A549 (cell line): ENCODE measurements around the gene HOATZ. TPM values are rescaled to one million over a fixed set of nuclear protein-coding genes. Genes with fewer than 3 reads are reported as not detected.

Experiments used
- ATAC-seq, 2 experiments: fragments of 200-7000 bp in 1 of 2; fragments of >200 bp in 1 of 2; cut with Nextera tagmentation in 1 of 2; cut with Tn5 transposase in 1 of 2; 3 replicates each; pipeline versions ENCODE4 v1.8.0 to v1.9.1; 2018 to 2020; ENCODE audit warnings: mild to moderate bottlenecking in 1 of 2, moderate library complexity in 1 of 2
- CTCF ChIA-PET: fragments of 300-600 bp; sonication (Branson Sonifier 250); formaldehyde crosslinking; extraction: SDS; loops from one replicate; lab custom pipeline; 2021; ENCODE audit warnings: antibody characterized with exemption, inconsistent platforms; lab: Yijun Ruan, JAX
- POLR2A ChIA-PET: fragments of 350-600 bp; formaldehyde crosslinking; extraction: SDS; loops from one replicate; lab custom pipeline; 2021; ENCODE audit warnings: antibody characterized with exemption, inconsistent platforms; lab: Yijun Ruan, JAX
- DNase-seq, 2 experiments: peaks; one replicate each; pipeline versions ENCODE4 v3.0.0 to v3.0.0-alpha.2; 2011 to 2016; ENCODE audit warnings: low read depth in 1 of 2, low spot score in 1 of 2
- FAIRE-seq: peaks from 2 replicates; lab custom pipeline; 2011; peaks lifted over from hg19 to GRCh38; lab: Jason Lieb, UNC
- H3K27ac ChIP-seq, 2 experiments: fragments of >200 bp; sonication (Bioruptor Twin); formaldehyde crosslinking; 3 replicates each; pipeline ENCODE4 v1.5.1; 2016 to 2017
- H3K4me1 ChIP-seq: fragments of >200 bp; sonication (Bioruptor Twin); formaldehyde crosslinking; 3 replicates; pipeline ENCODE4 v1.6.1; 2016
- H3K4me2 ChIP-seq: fragments of >200 bp; sonication (Bioruptor Twin); formaldehyde crosslinking; 3 replicates; pipeline ENCODE4 v1.6.1; 2016
- H3K4me3 ChIP-seq: fragments of >200 bp; sonication (Bioruptor Twin); formaldehyde crosslinking; 3 replicates; pipeline ENCODE4 v1.5.1; 2016
- H3K9me3 ChIP-seq: fragments of >200 bp; sonication (Bioruptor Twin); formaldehyde crosslinking; 3 replicates; pipeline ENCODE4 v1.6.1; 2016
- ATOH8 ChIP-seq: fragments of 250-450 bp; sonication (Bioruptor Pico); IDR thresholded peaks from 2 replicates; pipeline ENCODE4 v1.5.0; 2020; ENCODE audit warnings: low read depth, mild to moderate bottlenecking, moderate library complexity
- BCL3 ChIP-seq: fragments of >200 bp; sonication (Bioruptor Twin); formaldehyde crosslinking; IDR thresholded peaks from 3 replicates; pipeline ENCODE4 v1.6.1; 2016
- BHLHE40 ChIP-seq: IDR thresholded peaks from 2 replicates; pipeline ENCODE4 v1.6.1; 2012; ENCODE audit warnings: low read depth, low read length, inconsistent platforms
- CHD2 ChIP-seq: fragments of 150-350 bp; IDR thresholded peaks from 2 replicates; pipeline ENCODE4 v1.6.1; 2014; ENCODE audit warnings: low read length; ENCODE audit not compliant: partially characterized antibody
- EP300 ChIP-seq, 2 experiments: fragments of >200 bp; sonication (Bioruptor Twin); formaldehyde crosslinking; IDR thresholded peaks; 2 replicates in 1 of 2; 3 replicates in 1 of 2; pipeline ENCODE4 v1.6.1; 2016 to 2017
- FOXS1 ChIP-seq: fragments of 250-450 bp; sonication (Bioruptor Pico); IDR thresholded peaks from 2 replicates; pipeline ENCODE4 v1.5.0; 2020; ENCODE audit warnings: mild to moderate bottlenecking, moderate library complexity
- JUN ChIP-seq, 2 experiments: fragments of >200 bp; sonication (Bioruptor Twin); formaldehyde crosslinking; IDR thresholded peaks; 2 replicates in 1 of 2; 3 replicates in 1 of 2; pipeline ENCODE4 v1.6.1; 2016 to 2017
- KDM5A ChIP-seq: fragments of 200-600 bp; sonication (generic); IDR thresholded peaks from 2 replicates; pipeline ENCODE4 v1.6.1; 2016; ENCODE audit warnings: antibody characterized with exemption, mild to moderate bottlenecking
- MAFK ChIP-seq: fragments of 450-650 bp; IDR thresholded peaks from 2 replicates; pipeline ENCODE4 v1.6.1; 2014; ENCODE audit not compliant: partially characterized antibody
- MAX ChIP-seq: IDR thresholded peaks from 2 replicates; pipeline ENCODE4 v1.6.1; 2012
- MAZ ChIP-seq: fragments of 150-350 bp; IDR thresholded peaks from 2 replicates; pipeline ENCODE4 v1.6.1; 2014; ENCODE audit warnings: antibody characterized with exemption, low read depth, low read length, borderline replicate concordance
- NPAS2 ChIP-seq: fragments of 250-450 bp; sonication (Bioruptor Pico); IDR thresholded peaks from 2 replicates; pipeline ENCODE4 v1.8.0; 2022; ENCODE audit warnings: mild to moderate bottlenecking, moderate library complexity, borderline replicate concordance
- RAD21 ChIP-seq, 2 experiments: fragments of >200 bp in 1 of 2; sonication (Bioruptor Twin) in 1 of 2; formaldehyde crosslinking in 1 of 2; IDR thresholded peaks in 1 of 2; conservative IDR thresholded peaks in 1 of 2; 2 replicates in 1 of 2; 3 replicates in 1 of 2; pipeline ENCODE4 v1.6.1; 2012 to 2018; ENCODE audit warnings: inconsistent platforms in 1 of 2
- RARB ChIP-seq: fragments of 250-450 bp; sonication (Bioruptor Pico); IDR thresholded peaks from 2 replicates; pipeline ENCODE4 v1.8.0; 2021; ENCODE audit warnings: mild to moderate bottlenecking, moderate library complexity
- RCOR1 ChIP-seq: fragments of 150-350 bp; IDR thresholded peaks from 2 replicates; pipeline ENCODE4 v1.6.1; 2014; ENCODE audit warnings: antibody characterized with exemption, low read length, low read depth
- REST ChIP-seq: fragments of 200-600 bp; sonication (generic); IDR thresholded peaks from 2 replicates; pipeline ENCODE4 v1.6.1; 2016; ENCODE audit warnings: antibody characterized with exemption, mild to moderate bottlenecking, moderate library complexity
- RFX5 ChIP-seq: fragments of 450-650 bp; IDR thresholded peaks from 2 replicates; pipeline ENCODE4 v1.7.1; 2014; ENCODE audit warnings: antibody characterized with exemption, mild to moderate bottlenecking, moderate library complexity
- RNF2 ChIP-seq: fragments of 200-600 bp; sonication (generic); IDR thresholded peaks from 2 replicates; pipeline ENCODE4 v1.6.1; 2016; ENCODE audit warnings: low read depth, mild to moderate bottlenecking, antibody characterized with exemption, moderate library complexity, borderline replicate concordance
- SREBF2 ChIP-seq: fragments of 450-650 bp; IDR thresholded peaks from 2 replicates; pipeline ENCODE4 v1.6.1; 2014; ENCODE audit warnings: mild to moderate bottlenecking, moderate library complexity
- TP53 ChIP-seq: fragments of 250-450 bp; sonication (Bioruptor Pico); IDR thresholded peaks from 2 replicates; pipeline ENCODE4 v1.5.0; 2021; ENCODE audit warnings: mild to moderate bottlenecking, moderate library complexity
- WGBS: methylation state at CpG from one replicate; pipeline ENCODE4 v1.1.6; 2017; ENCODE audit errors: missing lambda C conversion rate; 5-methylcytosine and 5-hydroxymethylcytosine counted together
- polyA plus RNA-seq, 4 experiments: library from polyadenylated mRNA; depleted of rRNA in 3 of 4; stranded (reverse); fragments of >200 nt; fragmentation: RNase III in 1 of 4; extraction: RNeasy Plus Mini Kit Qiagen cat#74134 plus additional on column Dnase treatment in 1 of 4; gene quantifications; 2 replicates in 3 of 4; 3 replicates in 1 of 4; pipeline ENCODE4 v1.2.3, GENCODE V29; 2011 to 2017

The HOATZ gene
- polyA plus RNA-seq, 2 of the 4 experiments (the other 2 are of a cell fraction), result not detected

GRCh38 chr11:111574373-111575225 is 60.0 kb downstream of the HOATZ start:
- peak in 1 of 2 experiments; percentile 45; a peak in 1 of 6 replicates for ATAC-seq
- ChIA-PET POLR2A (interaction anchor here (0.6 kb wide), 1 partner anchor 76 kb away, joined by 4 read pairs; no protein-coding TSS in a partner anchor), CTCF (no interaction called here)
- no peak for FAIRE-seq
- H3K4me3 ChIP-seq, result no peak overlapping the region
- 75% methylated on average over 7 of the region's 7 CpGs for WGBS
- H3K27ac ChIP-seq, result no peak overlapping the region
- H3K9me3 ChIP-seq, result no peaks in the 10 kb centered on the region
- no peak for DNase-seq
- peaks cover 10% of the 10 kb centered on the region; the same call in 2 of the 3 replicates for H3K4me1 ChIP-seq
- TF ChIP-seq RAD21 (conservative IDR thresholded peaks at IDR 0.05 in 1 of 2, IDR thresholded peaks at IDR 0.05 in 1 of 2) (peak in 1 of 2 experiments; percentile 39; a peak in 3 of 5 replicates), RCOR1 (no peak), EP300 (IDR thresholded peaks at IDR 0.05) (no peak), KDM5A (no peak), NPAS2 (CRISPR knock-in tag) (no peak), ATOH8 (CRISPR knock-in tag) (no peak), BHLHE40 (no peak), RARB (CRISPR knock-in tag) (no peak), MAX (no peak)
- TF ChIP-seq, all 56 proteins: peak for 1
- no peak overlapping the region for H3K4me2 ChIP-seq

- no peaks in the 10 kb centered on the region for H3K9me3 ChIP-seq
- H3K27ac ChIP-seq, result no peak overlapping the region
- DNase-seq (no peak), FAIRE-seq (no peak), ATAC-seq (no peak)
- WGBS, result 85% methylated on average over 6 of the region's 6 CpGs
- no peak overlapping the region for H3K4me2 ChIP-seq
- TF ChIP-seq MAZ (no peak), SREBF2 (no peak), MAX (no peak), ATOH8 (CRISPR knock-in tag) (no peak), RNF2 (no peak), TP53 (CRISPR knock-in tag) (no peak), REST (no peak), JUN (IDR thresholded peaks at IDR 0.05) (no peak), BCL3 (no peak), RFX5 (no peak), CHD2 (no peak), FOXS1 (CRISPR knock-in tag) (no peak), MAFK (no peak)
- H3K4me3 ChIP-seq, result no peak overlapping the region
- POLR2A ChIA-PET, result no interaction called here
- peaks cover 10% of the 10 kb centered on the region; the same call in 2 of the 3 replicates for H3K4me1 ChIP-seq
- CTCF ChIA-PET, result no interaction called here
Measured at GRCh38 chr11:111575740-111576139, 61.2 kb downstream of the HOATZ start.
